ENCODE results near the gene SCN7A.

DNA sequence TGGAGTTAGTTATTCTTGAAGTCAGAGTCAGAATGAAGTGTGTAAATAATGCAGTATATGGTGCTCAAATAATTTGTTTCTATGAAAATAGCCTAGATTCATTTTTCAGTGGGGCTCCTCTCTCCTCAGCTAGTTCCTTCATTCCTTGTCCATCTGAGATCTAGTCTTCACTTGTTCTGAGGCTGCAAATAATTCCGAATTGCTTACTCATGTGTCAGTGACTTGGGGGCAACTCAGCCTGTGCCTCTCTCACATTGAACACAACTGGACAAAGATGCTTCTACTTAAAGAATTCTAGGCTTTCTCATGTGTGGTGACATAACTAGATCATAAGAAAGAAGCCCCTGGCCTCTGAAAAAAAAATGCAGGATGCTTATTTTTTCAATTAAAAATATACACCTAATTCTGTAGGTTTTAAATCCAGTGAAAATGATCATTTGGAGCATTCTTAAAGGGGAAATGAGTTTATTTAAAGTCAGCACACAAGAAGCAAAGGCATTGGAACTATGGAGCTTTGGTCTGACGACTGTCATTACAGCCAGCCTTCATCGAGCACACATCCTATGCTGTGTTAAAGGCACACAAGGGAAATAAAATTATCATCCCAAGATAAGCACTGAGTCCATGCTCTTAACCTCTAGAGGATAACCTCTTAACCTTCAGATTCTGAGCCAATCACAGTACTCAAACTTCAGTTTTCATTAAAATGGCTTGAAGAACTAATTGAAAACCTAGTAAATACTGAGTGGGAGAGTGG, 24.8 kb upstream of the SCN7A start:
- TF ChIP-seq, protein P1, sequence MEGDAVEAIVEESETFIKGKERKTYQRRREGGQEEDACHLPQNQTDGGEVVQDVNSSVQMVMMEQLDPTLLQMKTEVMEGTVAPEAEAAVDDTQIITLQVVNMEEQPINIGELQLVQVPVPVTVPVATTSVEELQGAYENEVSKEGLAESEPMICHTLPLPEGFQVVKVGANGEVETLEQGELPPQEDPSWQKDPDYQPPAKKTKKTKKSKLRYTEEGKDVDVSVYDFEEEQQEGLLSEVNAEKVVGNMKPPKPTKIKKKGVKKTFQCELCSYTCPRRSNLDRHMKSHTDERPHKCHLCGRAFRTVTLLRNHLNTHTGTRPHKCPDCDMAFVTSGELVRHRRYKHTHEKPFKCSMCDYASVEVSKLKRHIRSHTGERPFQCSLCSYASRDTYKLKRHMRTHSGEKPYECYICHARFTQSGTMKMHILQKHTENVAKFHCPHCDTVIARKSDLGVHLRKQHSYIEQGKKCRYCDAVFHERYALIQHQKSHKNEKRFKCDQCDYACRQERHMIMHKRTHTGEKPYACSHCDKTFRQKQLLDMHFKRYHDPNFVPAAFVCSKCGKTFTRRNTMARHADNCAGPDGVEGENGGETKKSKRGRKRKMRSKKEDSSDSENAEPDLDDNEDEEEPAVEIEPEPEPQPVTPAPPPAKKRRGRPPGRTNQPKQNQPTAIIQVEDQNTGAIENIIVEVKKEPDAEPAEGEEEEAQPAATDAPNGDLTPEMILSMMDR (IDR thresholded peaks at IDR 0.05): no peak
- TF ChIP-seq POLR2A (IDR thresholded peaks at IDR 0.05): no peak

Data from adrenal gland (tissue), 5 donors.